Mucosa of descending colon (tissue), 3 donors: ENCODE measurements around the gene PTPRQ. TPM values are rescaled to one million over a fixed set of nuclear protein-coding genes. Genes with fewer than 3 reads are reported as not detected.

Experiments
- ATAC-seq: fragments of 200-7000 bp; cut with Tn5 transposase; one replicate; pipeline ENCODE4 v1.9.1; 2020; ENCODE audit warnings: mild to moderate bottlenecking, moderate library complexity
- DNase-seq, 3 donors: peaks; one replicate each; pipeline ENCODE4 v3.0.0-alpha.2; 2020
- H3K36me3 ChIP-seq: fragments of 200-600 bp; one replicate; pipeline ENCODE4 v1.8.0; 2021; ENCODE audit warnings: low read depth, mild to moderate bottlenecking
- H3K4me1 ChIP-seq: fragments of 200-600 bp; one replicate; pipeline ENCODE4 v1.8.0; 2021; ENCODE audit warnings: low read depth, mild to moderate bottlenecking
- H3K4me3 ChIP-seq: fragments of 200-600 bp; one replicate; pipeline ENCODE4 v1.8.0; 2021; ENCODE audit warnings: mild to moderate bottlenecking
- H3K9me3 ChIP-seq: fragments of 200-600 bp; one replicate; pipeline ENCODE4 v1.8.0; 2021; ENCODE audit warnings: mild to moderate bottlenecking
- CTCF ChIP-seq: fragments of 200-600 bp; IDR thresholded peaks from one replicate; pipeline ENCODE4 v1.8.0; 2022; ENCODE audit warnings: antibody characterized with exemption, mild to moderate bottlenecking
- intact Hi-C, 2 donors: fragments of 100-400 bp; cut with DNase I in 1 of 2; cut with micrococcal nuclease in 1 of 2; formaldehyde crosslinking; loops; one replicate each; pipeline versions ENCODE4 v1.11.0 to v1.11.1; 2022; cut with DNase I, micrococcal nuclease
- total RNA-seq, 3 donors: library from RNA; stranded (reverse); fragmentation: NEBNext Ultra II Directional in 2 of 3; extraction: Animal tissue kit (Norgen Biotek cat#: 25700) in 2 of 3; gene quantifications; one replicate each; pipeline versions ENCODE4 v1.2.1 to v1.2.4, GENCODE V29; 2021 to 2023
- donor health status: DM: no; HTN: no; CAD: no; lungs with moderate emphysema.
- donor health status: DM: no; HTN: no; CAD: no.
- donor health status: DM: no; HTN: yes; CAD: no.

The PTPRQ gene
- total RNA-seq, 3 donors from 2014 or later: 0.16 TPM; not detected in 2

GRCh38 chr12:80509781-80510556, 65.9 kb downstream of the PTPRQ start:
- H3K36me3 ChIP-seq: no peaks in the 10 kb centered on the region
- H3K4me1 ChIP-seq: no peaks in the 10 kb centered on the region
- TF ChIP-seq CTCF: no peak
- H3K4me3 ChIP-seq: no peak overlapping the region
- no peak for ATAC-seq
- no peaks in the 10 kb centered on the region for H3K9me3 ChIP-seq
- DNase-seq: no peak
- intact Hi-C loops: no loop called here

- no peak for TF ChIP-seq CTCF
- ATAC-seq: no peak
- intact Hi-C loops: no loop called here
These were observed 68.7 kb downstream of the PTPRQ start for GRCh38 chr12:80512781-80513180.

GRCh38 chr12:80513211-80513610, 69.2 kb downstream of the PTPRQ start:
- no peaks in the 10 kb centered on the region for H3K4me1 ChIP-seq
- no peak for TF ChIP-seq CTCF
- DNase-seq: peak in 1 of 3 donors; percentile 26
- no peaks in the 10 kb centered on the region for H3K9me3 ChIP-seq
- no peak overlapping the region for H3K4me3 ChIP-seq
- no peaks in the 10 kb centered on the region for H3K36me3 ChIP-seq
- ATAC-seq: no peak
- intact Hi-C loops: no loop called here

More at GRCh38 chr12:80512781-80513180, 68.7 kb downstream of the PTPRQ start:
- Histone ChIP-seq H3K9me3 (no peaks in the 10 kb centered on the region), H3K36me3 (no peaks in the 10 kb centered on the region), H3K4me1 (no peaks in the 10 kb centered on the region), H3K4me3 (no peak overlapping the region)
- DNase-seq: no peak

GRCh38 chr12:80517655-80518054, 73.6 kb downstream of the PTPRQ start:
- no peaks in the 10 kb centered on the region for H3K9me3 ChIP-seq
- TF ChIP-seq CTCF: no peak
- DNase-seq: no peak
- intact Hi-C loops: no loop called here
- no peaks in the 10 kb centered on the region for H3K4me1 ChIP-seq
- no peak for ATAC-seq
- no peaks in the 10 kb centered on the region for H3K36me3 ChIP-seq
- H3K4me3 ChIP-seq: no peak overlapping the region

GRCh38 chr12:80531646-80532045, 87.6 kb downstream of the PTPRQ start:
- H3K4me1 ChIP-seq: no peaks in the 10 kb centered on the region
- no peak for TF ChIP-seq CTCF
- ATAC-seq: no peak
- H3K4me3 ChIP-seq: no peak overlapping the region
- no peaks in the 10 kb centered on the region for H3K9me3 ChIP-seq
- intact Hi-C loops: no loop called here
- no peaks in the 10 kb centered on the region for H3K36me3 ChIP-seq
- DNase-seq: no peak

- DNase-seq: no peak
- intact Hi-C loops: no loop called here
These were observed 95.0 kb downstream of the PTPRQ start for GRCh38 chr12:80539029-80539428.

More at GRCh38 chr12:80539029-80539428, 95.0 kb downstream of the PTPRQ start:
- ATAC-seq: no peak
- H3K9me3 ChIP-seq: no peaks in the 10 kb centered on the region
- H3K36me3 ChIP-seq: no peaks in the 10 kb centered on the region
- H3K4me1 ChIP-seq: no peaks in the 10 kb centered on the region
- no peak for TF ChIP-seq CTCF
- H3K4me3 ChIP-seq: no peak overlapping the region
